K562 (cell line): ENCODE results near the gene RPL29. TPM values are rescaled to one million over a fixed set of nuclear protein-coding genes. Genes with fewer than 3 reads are reported as not detected.

ENCODE experiments used
- E4F1 ChIP-seq: fragments of 250-450 bp; sonication (Bioruptor Pico); IDR thresholded peaks from 2 replicates; pipeline ENCODE4 v1.5.0; 2021; ENCODE audit warnings: mild to moderate bottlenecking, borderline replicate concordance
- HNRNPLL ChIP-seq: fragments of 200-400 bp; formaldehyde crosslinking; IDR thresholded peaks from 2 replicates; pipeline ENCODE4 v1.6.1; 2017; ENCODE audit warnings: low read length, low read depth, mild to moderate bottlenecking; ENCODE audit not compliant: poor library complexity, severe bottlenecking
- MCM7 ChIP-seq, 2 experiments: fragments of 450-650 bp; IDR thresholded peaks; 2 replicates each; pipeline ENCODE4 v1.6.1; 2016 to 2018
- POLR2H ChIP-seq: IDR thresholded peaks from 2 replicates; pipeline ENCODE4 v1.6.1; 2016; ENCODE audit warnings: missing genetic modification characterization, low read depth, mild to moderate bottlenecking, control low read depth, missing compliant biosample characterization, moderate library complexity
- SFPQ ChIP-seq: fragments of 200-400 bp; formaldehyde crosslinking; IDR thresholded peaks from 2 replicates; pipeline ENCODE4 v1.6.1; 2017; ENCODE audit warnings: mild to moderate bottlenecking, low read depth, low read length, moderate library complexity
- TGIF2 ChIP-seq: sonication (generic); formaldehyde crosslinking; IDR thresholded peaks from 2 replicates; pipeline ENCODE4 v1.8.1; 2022; ENCODE audit warnings: mild to moderate bottlenecking, missing genetic modification reagents, moderate library complexity
- TRIM24 ChIP-seq, 2 experiments: fragments of 450-650 bp; IDR thresholded peaks; 2 replicates each; pipeline ENCODE4 v1.6.1; 2016
- ZNF407 ChIP-seq: fragments of 450-650 bp; IDR thresholded peaks from 2 replicates; pipeline ENCODE4 v1.6.1; 2016; ENCODE audit warnings: low read depth
- ZNF518B ChIP-seq: fragments of 250-450 bp; sonication (Bioruptor Pico); IDR thresholded peaks from 2 replicates; pipeline ENCODE4 v1.5.0; 2021; ENCODE audit warnings: mild to moderate bottlenecking, moderate library complexity
- ZNF76 ChIP-seq: fragments of 250-450 bp; sonication (Bioruptor Pico); IDR thresholded peaks from 2 replicates; pipeline ENCODE4 v1.4.0; 2020; ENCODE audit warnings: mild to moderate bottlenecking, moderate library complexity, borderline replicate concordance
- polyA plus RNA-seq, 8 experiments: library from polyadenylated mRNA; depleted of rRNA in 4 of 8; stranded (reverse) in 5 of 8; unstranded in 3 of 8; fragments of >200 nt; fragmentation: Nextera tagmentation in 2 of 8; fragmentation: Illumina TruSeq in 1 of 8; extraction: Ambion mirVana in 2 of 8; extraction: Trizol in 1 of 8; gene quantifications; 2 replicates each; pipeline versions ENCODE4 v1.2.1 to v1.2.3, GENCODE V29; 2011 to 2014; ENCODE audit warnings: inconsistent platforms in 1 of 8, missing spikeins in 1 of 8
- total RNA-seq, 7 experiments: library from RNA; depleted of rRNA in 6 of 7; stranded (reverse); fragments of >200 nt in 6 of 7; fragmentation: Illumina TruSeq in 2 of 7; extraction: Trizol in 2 of 7; gene quantifications; 2 replicates each; pipeline versions ENCODE4 v1.2.1 to v1.2.3, GENCODE V29; 2011 to 2021; ENCODE audit warnings: low replicate concordance in 1 of 7

The RPL29 gene
- total and polyA plus RNA-seq, 9 of the 15 experiments (the other 6 are each of a cell fraction or from before 2014, with no cell fraction given): 568 to 1,475 (median 1,104) TPM

- TF ChIP-seq ZNF407 (no peak), E4F1 (CRISPR knock-in tag) (no peak), SFPQ (no peak), MCM7 (IDR thresholded peaks at IDR 0.05) (no peak), ZNF76 (no peak), POLR2H (tag) (no peak), TGIF2 (CRISPR knock-in tag) (0 out of 2 replicates have a peak, but pooled peaks have one; percentile 59), HNRNPLL (peak; percentile 13), ZNF518B (no peak), TRIM24 (IDR thresholded peaks at IDR 0.05) (no peak)
Observed at GRCh38 chr3:51982838-51983577, 12.7 kb downstream of the RPL29 start, which contains the start of gene ACY1 (continued).
